Pancreas (tissue), 10 donors: Measurements from ENCODE around the gene GPA33. TPM values are rescaled to one million over a fixed set of nuclear protein-coding genes. Genes with fewer than 3 reads are reported as not detected.

Experiments
- ATAC-seq, 4 donors: fragments of 200-7000 bp; cut with Tn5 transposase; one replicate each; pipeline versions ENCODE4 v1.8.0 to v1.9.1; 2020; ENCODE audit warnings: mild to moderate bottlenecking in 4 of 4, moderate library complexity in 4 of 4
- DNase-seq, 6 donors: peaks; one replicate each; pipeline ENCODE4 v3.0.0-alpha.2; 2020
- FAIRE-seq: peaks from 2 replicates; lab custom pipeline; 2012; peaks lifted over from hg19 to GRCh38; lab: Jason Lieb, UNC
- H3K27ac ChIP-seq, 4 donors: fragments of 200-600 bp; sonication (generic); 1 replicate in 3 of 4; 2 replicates in 1 of 4; pipeline versions ENCODE4 v1.5.0 to v1.8.0; 2020
- H3K27me3 ChIP-seq, 4 donors: fragments of 200-600 bp; one replicate each; pipeline ENCODE4 v1.8.0; 2021
- H3K36me3 ChIP-seq, 3 donors: fragments of 200-600 bp; sonication (generic) in 1 of 3; one replicate each; pipeline versions ENCODE4 v1.5.0 to v1.8.0; 2020 to 2021
- H3K4me1 ChIP-seq, 3 donors: fragments of 200-600 bp; one replicate each; pipeline ENCODE4 v1.8.0; 2021
- H3K4me3 ChIP-seq, 4 donors: fragments of 200-600 bp; sonication (generic) in 2 of 4; one replicate each; pipeline versions ENCODE4 v1.5.0 to v1.8.0; 2020 to 2021
- H3K9me3 ChIP-seq, 4 donors: fragments of 200-600 bp; one replicate each; pipeline ENCODE4 v1.8.0; 2021
- WGBS, 2 donors: extraction: QIAGEN DNeasy Blood & Tissue Kit; methylation state at CpG; one replicate each; pipeline ENCODE4 v1.1.7; 2013; 5-methylcytosine and 5-hydroxymethylcytosine counted together
- intact Hi-C, 3 donors: fragments of 100-400 bp; cut with DNase I; formaldehyde crosslinking; loops; one replicate each; pipeline versions ENCODE4 v1.11.1 to v1.14.2; 2022
- polyA plus RNA-seq, 2 donors: library from polyadenylated mRNA; stranded (reverse); fragments of 200-250 nt; gene quantifications; one replicate each; pipeline ENCODE4 v1.2.3, GENCODE V29; 2013
- total RNA-seq, 6 donors: library from RNA; stranded (reverse); fragmentation: NEBNext Ultra II Directional in 4 of 6; extraction: Animal tissue kit (Norgen Biotek cat#: 25700) in 4 of 6; gene quantifications; one replicate each; pipeline versions ENCODE4 v1.2.1 to v1.2.4, GENCODE V29; 2021 to 2023
- TF ChIP-seq, protein P1 (sequence below), 4 donors: fragments of 200-600 bp; sonication (generic) in 3 of 4; IDR thresholded peaks; one replicate each; pipeline versions ENCODE4 v1.5.0 to v1.8.0; 2021; ENCODE audit warnings: antibody characterized with exemption in 4 of 4
- donor health status: healthy with polysubstance abuse.
- donor health status: DM: no; HTN: no; CAD: no; lungs with moderate emphysema.
- donor health status: DM: no; HTN: no; CAD: no.
- donor health status: control.
- donor health status: control.
- donor health status: Bipolar disorder and iron deficiency.
- donor health status: DM: yes; HTN: yes; CAD: no.
- donor health status: DM: no; HTN: no; CAD: no.
- donor health status: DM: no; HTN: no; CAD: no.
- donor health status: DM: yes; HTN: yes; CAD: no.

The GPA33 gene
- total and polyA plus RNA-seq, 8 donors, result 0.11 to 0.22 (median 0.16) TPM; not detected in 5

DNA sequence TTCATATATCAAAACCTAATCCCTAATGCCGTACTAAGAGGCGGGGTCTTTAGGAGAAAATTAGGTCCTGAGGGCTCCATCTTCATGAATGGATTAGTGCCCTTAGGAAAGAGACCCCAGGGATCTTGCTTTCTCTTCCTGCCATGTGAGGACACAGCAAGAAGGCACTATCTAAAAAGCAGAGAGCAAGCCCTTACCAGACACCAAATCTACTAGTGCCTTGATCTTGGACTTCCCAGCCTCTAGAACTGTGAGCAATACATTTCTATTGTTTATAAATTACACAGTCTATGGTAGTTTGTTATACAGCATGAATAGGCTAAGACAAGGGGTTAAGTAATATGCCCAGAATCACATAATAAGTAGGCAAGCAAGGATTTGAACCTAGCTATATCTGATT lies 46.6 kb upstream of the GPA33 start:
- no peaks in the 10 kb centered on the region for H3K4me1 ChIP-seq
- no peaks in the 10 kb centered on the region for H3K9me3 ChIP-seq
- no peak for DNase-seq
- H3K4me3 ChIP-seq, result no peak overlapping the region
- peaks cover 0 to 5% (median 0%) of the 10 kb centered on the region in 4 donors for H3K27me3 ChIP-seq
- TF ChIP-seq, protein P1, sequence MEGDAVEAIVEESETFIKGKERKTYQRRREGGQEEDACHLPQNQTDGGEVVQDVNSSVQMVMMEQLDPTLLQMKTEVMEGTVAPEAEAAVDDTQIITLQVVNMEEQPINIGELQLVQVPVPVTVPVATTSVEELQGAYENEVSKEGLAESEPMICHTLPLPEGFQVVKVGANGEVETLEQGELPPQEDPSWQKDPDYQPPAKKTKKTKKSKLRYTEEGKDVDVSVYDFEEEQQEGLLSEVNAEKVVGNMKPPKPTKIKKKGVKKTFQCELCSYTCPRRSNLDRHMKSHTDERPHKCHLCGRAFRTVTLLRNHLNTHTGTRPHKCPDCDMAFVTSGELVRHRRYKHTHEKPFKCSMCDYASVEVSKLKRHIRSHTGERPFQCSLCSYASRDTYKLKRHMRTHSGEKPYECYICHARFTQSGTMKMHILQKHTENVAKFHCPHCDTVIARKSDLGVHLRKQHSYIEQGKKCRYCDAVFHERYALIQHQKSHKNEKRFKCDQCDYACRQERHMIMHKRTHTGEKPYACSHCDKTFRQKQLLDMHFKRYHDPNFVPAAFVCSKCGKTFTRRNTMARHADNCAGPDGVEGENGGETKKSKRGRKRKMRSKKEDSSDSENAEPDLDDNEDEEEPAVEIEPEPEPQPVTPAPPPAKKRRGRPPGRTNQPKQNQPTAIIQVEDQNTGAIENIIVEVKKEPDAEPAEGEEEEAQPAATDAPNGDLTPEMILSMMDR (IDR thresholded peaks at IDR 0.05), result no peak
- ATAC-seq, result no peak
- H3K36me3 ChIP-seq, result no peaks in the 10 kb centered on the region
- intact Hi-C loops, result no loop called here
- no peak for FAIRE-seq
- whole genome bisulfite sequencing, 2 donors, result 31 to 39% methylated on average over 2 of the region's 2 CpGs
- no peak overlapping the region for H3K27ac ChIP-seq

DNA sequence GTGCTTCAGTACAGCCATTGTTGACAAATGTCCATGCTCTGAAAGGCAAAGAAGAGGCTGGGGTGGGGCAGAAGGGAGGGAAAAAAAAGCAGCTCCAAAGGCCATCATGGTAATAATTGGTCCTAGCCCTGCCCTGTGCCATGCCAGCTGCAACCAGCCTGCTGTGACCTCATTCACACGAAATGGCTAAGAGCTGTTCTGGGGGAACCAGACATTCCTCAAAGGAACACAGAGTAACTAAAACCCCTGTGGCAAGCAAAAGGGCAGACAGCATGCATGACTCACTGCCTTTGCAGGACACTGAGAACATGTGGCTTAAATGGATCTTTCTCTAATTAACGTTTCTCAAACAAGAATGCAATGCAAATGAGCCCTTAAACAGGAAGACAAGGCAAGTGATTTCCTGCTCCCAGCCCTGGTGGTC lies 46.0 kb upstream of the GPA33 start:
- TF ChIP-seq, protein P1 (IDR thresholded peaks at IDR 0.05), result no peak
- DNase-seq, result no peak
- ATAC-seq, result no peak
- Histone ChIP-seq H3K9me3 (no peaks in the 10 kb centered on the region), H3K36me3 (no peaks in the 10 kb centered on the region), H3K4me1 (no peaks in the 10 kb centered on the region), H3K27me3 (peaks cover 0 to 5% (median 0%) of the 10 kb centered on the region in 4 donors), H3K27ac (no peak overlapping the region), H3K4me3 (no peak overlapping the region)
- intact Hi-C loops, result no loop called here
- FAIRE-seq, result no peak
- 21 to 38% methylated on average over 2 of the region's 2 CpGs for WGBS, 2 donors

DNA sequence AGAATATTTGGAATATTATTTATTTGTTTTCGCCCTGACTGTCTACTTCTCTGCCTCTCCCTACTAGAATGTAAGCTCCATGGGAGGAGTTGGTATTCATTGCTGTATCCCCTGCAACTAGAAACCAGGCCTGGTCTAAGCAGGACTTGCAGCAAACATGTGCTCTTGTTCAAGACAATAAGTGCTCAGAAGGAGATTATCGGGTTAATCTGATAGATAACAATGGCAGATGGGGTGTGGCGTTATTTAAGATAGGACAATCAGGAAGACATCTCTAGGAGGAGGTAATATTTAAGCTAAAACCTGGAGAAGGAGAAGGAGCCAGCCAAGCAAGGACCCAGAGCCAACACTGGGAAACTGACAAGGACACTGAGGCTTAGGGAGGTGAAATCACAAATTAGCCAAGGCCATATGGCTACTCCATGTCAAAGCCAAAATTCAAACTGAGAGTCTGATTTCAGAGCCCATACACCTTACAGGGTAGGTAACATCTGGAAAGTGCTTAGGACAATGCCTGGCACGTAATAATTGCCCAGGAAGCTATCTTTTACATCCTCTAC lies 45.2 kb upstream of the GPA33 start:
- Histone ChIP-seq H3K9me3 (no peaks in the 10 kb centered on the region), H3K27ac (no peak overlapping the region), H3K36me3 (no peaks in the 10 kb centered on the region), H3K4me1 (no peaks in the 10 kb centered on the region), H3K27me3 (peaks cover 0 to 5% (median 0%) of the 10 kb centered on the region in 4 donors), H3K4me3 (no peak overlapping the region)
- no peak for DNase-seq
- FAIRE-seq, result no peak
- TF ChIP-seq, protein P1 (IDR thresholded peaks at IDR 0.05), result no peak
- intact Hi-C loops, result no loop called here
- no peak for ATAC-seq
- 29 to 48% methylated on average over 4 of the region's 4 CpGs for WGBS, 2 donors

DNA sequence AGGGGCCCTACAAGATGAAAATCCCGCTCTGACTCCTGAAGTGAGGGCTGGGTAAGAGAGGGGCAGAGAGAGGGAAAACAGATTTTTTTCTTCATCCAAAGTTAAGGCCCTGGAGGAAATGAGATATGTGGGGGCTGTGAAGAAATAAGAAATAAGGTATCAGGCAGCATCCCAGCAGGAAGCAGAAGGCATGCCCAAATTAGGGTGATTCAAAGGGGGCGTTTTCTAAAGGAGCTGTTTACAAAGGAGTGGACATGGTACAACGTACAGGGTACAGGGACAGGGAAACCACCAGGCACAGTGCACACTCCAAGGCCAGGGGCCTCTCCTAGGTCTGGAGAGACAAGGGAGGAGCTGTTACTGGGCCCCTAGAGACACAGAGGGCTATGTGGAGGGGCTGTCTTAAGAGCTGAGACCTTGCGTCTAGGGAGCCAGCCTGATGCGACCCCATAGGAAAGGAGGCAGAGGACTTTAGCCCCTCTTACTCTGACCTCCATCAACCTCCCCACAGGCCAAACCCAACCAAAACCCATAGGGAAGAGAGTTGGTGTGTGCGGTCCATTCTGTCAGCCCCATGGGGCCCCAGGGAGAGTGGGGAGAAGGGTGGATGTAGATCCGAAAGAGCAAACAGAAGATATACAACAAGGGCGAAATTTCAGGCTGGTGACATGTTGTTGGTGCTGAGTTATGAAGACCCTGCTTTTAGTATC lies 42.3 kb upstream of the GPA33 start:
- FAIRE-seq (no peak), DNase-seq (no peak), ATAC-seq (no peak)
- intact Hi-C loops, result no loop called here
- H3K27me3 ChIP-seq, result peaks cover 0 to 5% (median 0%) of the 10 kb centered on the region in 4 donors
- no peaks in the 10 kb centered on the region for H3K36me3 ChIP-seq
- no peak overlapping the region for H3K27ac ChIP-seq
- TF ChIP-seq, protein P1 (IDR thresholded peaks at IDR 0.05), result no peak
- H3K4me3 ChIP-seq, result no peak overlapping the region
- WGBS, 2 donors, result 74 to 77% methylated on average over 8 of the region's 8 CpGs
- H3K9me3 ChIP-seq, result no peaks in the 10 kb centered on the region
- no peaks in the 10 kb centered on the region for H3K4me1 ChIP-seq
